ENCODE data around the gene SCO2.

DNA sequence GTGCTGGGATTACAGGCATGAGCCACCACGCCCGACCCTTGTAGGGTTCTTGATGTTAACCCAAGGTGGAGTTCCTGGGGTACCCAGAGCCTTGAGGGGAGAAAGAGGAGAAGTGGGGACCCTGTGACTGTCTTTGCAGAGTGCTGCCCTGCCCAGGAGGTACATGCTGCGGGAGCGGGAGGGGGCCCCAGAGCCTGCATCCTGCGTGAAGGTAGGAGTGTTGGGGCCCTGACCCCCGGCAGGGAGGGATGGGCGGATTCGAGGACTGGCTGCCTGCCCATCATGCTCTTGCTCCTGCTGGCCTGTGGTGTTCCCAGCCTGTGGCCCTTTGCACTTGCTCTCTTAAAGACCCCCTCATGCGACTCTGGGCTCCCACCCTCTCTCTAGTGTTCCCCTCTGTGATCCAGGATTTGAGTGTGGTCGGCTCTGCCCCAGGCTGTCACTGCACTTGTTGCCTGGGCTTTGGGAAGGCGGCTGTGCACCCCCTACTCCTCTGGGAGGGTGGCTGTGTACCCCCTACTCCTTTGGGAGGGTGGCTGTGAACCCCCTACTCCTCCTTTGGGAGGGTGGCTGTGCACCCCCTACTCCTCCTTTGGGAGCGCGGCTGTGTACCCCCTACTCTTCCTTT, 4.5 kb downstream of the SCO2 start:
- TF ChIP-seq, protein P1, sequence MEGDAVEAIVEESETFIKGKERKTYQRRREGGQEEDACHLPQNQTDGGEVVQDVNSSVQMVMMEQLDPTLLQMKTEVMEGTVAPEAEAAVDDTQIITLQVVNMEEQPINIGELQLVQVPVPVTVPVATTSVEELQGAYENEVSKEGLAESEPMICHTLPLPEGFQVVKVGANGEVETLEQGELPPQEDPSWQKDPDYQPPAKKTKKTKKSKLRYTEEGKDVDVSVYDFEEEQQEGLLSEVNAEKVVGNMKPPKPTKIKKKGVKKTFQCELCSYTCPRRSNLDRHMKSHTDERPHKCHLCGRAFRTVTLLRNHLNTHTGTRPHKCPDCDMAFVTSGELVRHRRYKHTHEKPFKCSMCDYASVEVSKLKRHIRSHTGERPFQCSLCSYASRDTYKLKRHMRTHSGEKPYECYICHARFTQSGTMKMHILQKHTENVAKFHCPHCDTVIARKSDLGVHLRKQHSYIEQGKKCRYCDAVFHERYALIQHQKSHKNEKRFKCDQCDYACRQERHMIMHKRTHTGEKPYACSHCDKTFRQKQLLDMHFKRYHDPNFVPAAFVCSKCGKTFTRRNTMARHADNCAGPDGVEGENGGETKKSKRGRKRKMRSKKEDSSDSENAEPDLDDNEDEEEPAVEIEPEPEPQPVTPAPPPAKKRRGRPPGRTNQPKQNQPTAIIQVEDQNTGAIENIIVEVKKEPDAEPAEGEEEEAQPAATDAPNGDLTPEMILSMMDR (IDR thresholded peaks at IDR 0.05; ENCODE audit: insufficient read depth, low read depth, low read length) = no peak
- no peak for TF ChIP-seq EZH2 (IDR thresholded peaks at IDR 0.05; ENCODE audit: insufficient read depth, low read length)
